PC-9 (cell line): ENCODE results near the gene GPR152.

Experiments used
- EZH2 ChIP-seq: fragments of 200-600 bp; sonication (generic); IDR thresholded peaks from 2 replicates; pipeline ENCODE4 v1.8.0; 2017; ENCODE audit warnings: antibody characterized with exemption, low read depth
- TF ChIP-seq, protein P1 (sequence below): fragments of 200-600 bp; sonication (generic); conservative IDR thresholded peaks from 2 replicates; pipeline ENCODE4 v1.6.1; 2017; ENCODE audit warnings: mixed run types, antibody characterized with exemption, mild to moderate bottlenecking, moderate library complexity

DNA sequence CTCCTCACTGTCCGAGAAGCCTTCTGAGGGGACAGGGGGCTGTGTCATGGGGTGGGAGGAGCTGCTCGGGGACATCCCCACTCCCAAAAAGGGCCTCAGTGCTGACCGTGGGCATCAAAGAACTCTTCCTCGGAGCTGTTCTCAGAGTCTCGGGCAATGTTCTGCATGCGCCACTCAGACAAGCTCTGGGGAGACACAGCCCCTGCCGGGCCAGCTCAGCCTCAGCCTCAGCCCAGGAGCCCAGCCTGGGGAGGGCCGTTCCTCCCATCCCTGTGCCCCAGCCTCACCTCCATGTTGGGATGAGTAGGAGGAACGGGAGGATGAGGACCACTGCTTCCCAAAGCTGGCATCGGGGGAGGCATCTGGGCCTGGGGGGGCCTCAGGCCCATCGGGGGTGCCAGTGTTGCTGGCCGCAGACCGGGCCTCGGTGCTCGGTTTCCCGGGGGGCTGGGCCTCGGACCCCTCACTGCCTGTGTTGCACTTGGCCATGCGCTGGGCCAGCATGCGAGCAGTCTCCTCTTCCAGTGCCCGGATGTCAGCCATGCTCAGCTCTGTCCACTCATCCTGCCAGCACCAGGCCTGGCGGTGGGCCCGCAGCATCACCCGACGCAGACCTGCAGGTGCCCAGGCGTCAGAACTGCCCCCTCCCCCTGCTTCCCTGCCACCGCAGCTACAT lies 47.4 kb upstream of the GPR152 start:
- TF ChIP-seq, protein P1, sequence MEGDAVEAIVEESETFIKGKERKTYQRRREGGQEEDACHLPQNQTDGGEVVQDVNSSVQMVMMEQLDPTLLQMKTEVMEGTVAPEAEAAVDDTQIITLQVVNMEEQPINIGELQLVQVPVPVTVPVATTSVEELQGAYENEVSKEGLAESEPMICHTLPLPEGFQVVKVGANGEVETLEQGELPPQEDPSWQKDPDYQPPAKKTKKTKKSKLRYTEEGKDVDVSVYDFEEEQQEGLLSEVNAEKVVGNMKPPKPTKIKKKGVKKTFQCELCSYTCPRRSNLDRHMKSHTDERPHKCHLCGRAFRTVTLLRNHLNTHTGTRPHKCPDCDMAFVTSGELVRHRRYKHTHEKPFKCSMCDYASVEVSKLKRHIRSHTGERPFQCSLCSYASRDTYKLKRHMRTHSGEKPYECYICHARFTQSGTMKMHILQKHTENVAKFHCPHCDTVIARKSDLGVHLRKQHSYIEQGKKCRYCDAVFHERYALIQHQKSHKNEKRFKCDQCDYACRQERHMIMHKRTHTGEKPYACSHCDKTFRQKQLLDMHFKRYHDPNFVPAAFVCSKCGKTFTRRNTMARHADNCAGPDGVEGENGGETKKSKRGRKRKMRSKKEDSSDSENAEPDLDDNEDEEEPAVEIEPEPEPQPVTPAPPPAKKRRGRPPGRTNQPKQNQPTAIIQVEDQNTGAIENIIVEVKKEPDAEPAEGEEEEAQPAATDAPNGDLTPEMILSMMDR, result no peak
- TF ChIP-seq EZH2, result no peak
